WTC11 (cell line): ENCODE measurements around the gene MUC6. TPM values are rescaled to one million over a fixed set of nuclear protein-coding genes. Genes with fewer than 3 reads are reported as not detected.

Experiments
- ATAC-seq: fragments of 200-7000 bp; cut with Tn5 transposase; 2 replicates; pipeline ENCODE4 v1.10.0; 2021; ENCODE audit warnings: mild to moderate bottlenecking, moderate library complexity
- CTCF ChIA-PET: fragments of 300-600 bp; sonication (Branson Sonifier 250); formaldehyde crosslinking; loops from one replicate; lab custom pipeline; 2021; ENCODE audit warnings: antibody characterized with exemption; lab: Charles Lee
- POLR2A ChIA-PET: fragments of 350-600 bp; sonication (Branson Sonifier 250); formaldehyde crosslinking; loops from one replicate; lab custom pipeline; 2021; ENCODE audit warnings: antibody characterized with exemption; lab: Charles Lee
- DNase-seq: peaks from one replicate; pipeline ENCODE4 v3.0.0; 2021; ENCODE audit warnings: low spot score
- H3K27ac Mint-ChIP-seq: 2 replicates; pipeline ENCODE4 v1.8.0; 2021; ENCODE audit warnings: mixed read lengths
- H3K27me3 Mint-ChIP-seq: 2 replicates; pipeline ENCODE4 v1.8.0; 2021; ENCODE audit warnings: low read depth, mild to moderate bottlenecking, moderate library complexity, mixed read lengths
- H3K36me3 Mint-ChIP-seq: 2 replicates; pipeline ENCODE4 v1.8.0; 2021; ENCODE audit warnings: mixed read lengths
- H3K4me1 Mint-ChIP-seq: 2 replicates; pipeline ENCODE4 v1.8.0; 2022; ENCODE audit warnings: mixed read lengths
- H3K4me3 Mint-ChIP-seq: 2 replicates; pipeline ENCODE4 v1.8.0; 2021; ENCODE audit warnings: mild to moderate bottlenecking, moderate library complexity, mixed read lengths
- H3K9me3 Mint-ChIP-seq: 2 replicates; pipeline ENCODE4 v1.8.0; 2021; ENCODE audit warnings: mixed read lengths
- ATF2 ChIP-seq: sonication (generic); formaldehyde crosslinking; IDR thresholded peaks from 2 replicates; pipeline ENCODE4 v1.8.1; 2022; ENCODE audit warnings: low read depth, missing genetic modification reagents, borderline replicate concordance
- ATF3 ChIP-seq: sonication (generic); formaldehyde crosslinking; conservative IDR thresholded peaks from 2 replicates; pipeline ENCODE4 v1.8.1; 2022; ENCODE audit warnings: mild to moderate bottlenecking, missing genetic modification reagents
- CREB1 ChIP-seq: sonication (generic); formaldehyde crosslinking; IDR thresholded peaks from 2 replicates; pipeline ENCODE4 v1.8.0; 2023; ENCODE audit warnings: mild to moderate bottlenecking, missing genetic modification reagents
- EMX1 ChIP-seq: fragments of 250-450 bp; sonication (Bioruptor Pico); IDR thresholded peaks from 2 replicates; pipeline ENCODE4 v1.8.0; 2021; ENCODE audit warnings: mild to moderate bottlenecking
- ETV6 ChIP-seq: sonication (generic); formaldehyde crosslinking; IDR thresholded peaks from 2 replicates; pipeline ENCODE4 v1.8.1; 2022; ENCODE audit warnings: mild to moderate bottlenecking, missing genetic modification reagents
- GRHL2 ChIP-seq: fragments of 250-450 bp; sonication (Bioruptor Pico); IDR thresholded peaks from 2 replicates; pipeline ENCODE4 v1.8.0; 2022; ENCODE audit warnings: mild to moderate bottlenecking, moderate library complexity; ENCODE audit not compliant: insufficient replicate concordance, severe bottlenecking
- HMGA2 ChIP-seq: fragments of 250-450 bp; sonication (Bioruptor Pico); IDR thresholded peaks from 2 replicates; pipeline ENCODE4 v1.4.0; 2021; ENCODE audit warnings: mild to moderate bottlenecking, moderate library complexity
- IRF2 ChIP-seq: sonication (generic); formaldehyde crosslinking; IDR thresholded peaks from 2 replicates; pipeline ENCODE4 v1.8.0; 2022; ENCODE audit warnings: low read depth, missing genetic modification reagents, borderline replicate concordance
- JUN ChIP-seq: sonication (generic); formaldehyde crosslinking; IDR thresholded peaks from 2 replicates; pipeline ENCODE4 v1.8.0; 2023; ENCODE audit warnings: mild to moderate bottlenecking, missing genetic modification reagents
- MYBL2 ChIP-seq: sonication (generic); formaldehyde crosslinking; IDR thresholded peaks from 2 replicates; pipeline ENCODE4 v1.8.1; 2023; ENCODE audit warnings: mild to moderate bottlenecking, moderate library complexity, missing genetic modification reagents
- NR3C1 ChIP-seq: sonication (generic); formaldehyde crosslinking; conservative IDR thresholded peaks from 2 replicates; pipeline ENCODE4 v1.8.1; 2023; ENCODE audit warnings: low read depth, mild to moderate bottlenecking, missing genetic modification reagents
- TCF7 ChIP-seq: sonication (generic); formaldehyde crosslinking; IDR thresholded peaks from 2 replicates; pipeline ENCODE4 v1.8.0; 2022; ENCODE audit warnings: mild to moderate bottlenecking, low read depth, missing genetic modification reagents, moderate library complexity
- USF2 ChIP-seq: sonication (generic); formaldehyde crosslinking; IDR thresholded peaks from 2 replicates; pipeline ENCODE4 v1.8.1; 2023; ENCODE audit warnings: mild to moderate bottlenecking, missing genetic modification reagents, moderate library complexity
- ZNF232 ChIP-seq: sonication (generic); formaldehyde crosslinking; IDR thresholded peaks from 2 replicates; pipeline ENCODE4 v1.8.0; 2022; ENCODE audit warnings: mild to moderate bottlenecking, missing genetic modification reagents
- ZNF396 ChIP-seq: fragments of 250-450 bp; sonication (Bioruptor Pico); IDR thresholded peaks from 2 replicates; pipeline ENCODE4 v1.8.0; 2021; ENCODE audit warnings: mild to moderate bottlenecking, moderate library complexity, borderline replicate concordance
- total RNA-seq: library from RNA; stranded (reverse); gene quantifications from 3 replicates; pipeline ENCODE4 v1.2.3, GENCODE V29; 2021
- TF ChIP-seq, protein P1 (sequence below): fragments of 250-450 bp; sonication (Bioruptor Pico); IDR thresholded peaks from 2 replicates; pipeline ENCODE4 v1.9.0; 2021; ENCODE audit warnings: moderate library complexity, mild to moderate bottlenecking, inconsistent platforms, borderline replicate concordance
- TF ChIP-seq, protein P2 (sequence below): sonication (generic); formaldehyde crosslinking; IDR thresholded peaks from 2 replicates; pipeline ENCODE4 v1.8.0; 2022; ENCODE audit warnings: missing genetic modification reagents
- TF ChIP-seq, protein P3 (sequence below): fragments of 250-450 bp; sonication (Bioruptor Pico); IDR thresholded peaks from 2 replicates; pipeline ENCODE4 v1.9.0; 2021; ENCODE audit warnings: mild to moderate bottlenecking, borderline replicate concordance
- TF ChIP-seq, protein P4 (sequence below): sonication (generic); formaldehyde crosslinking; IDR thresholded peaks from 2 replicates; pipeline ENCODE4 v1.8.1; 2023; ENCODE audit warnings: mild to moderate bottlenecking, moderate library complexity, missing genetic modification reagents
- TF ChIP-seq, protein P5 (sequence below): sonication (generic); formaldehyde crosslinking; IDR thresholded peaks from 2 replicates; pipeline ENCODE4 v1.8.0; 2022; ENCODE audit warnings: mild to moderate bottlenecking, missing genetic modification reagents

The MUC6 gene
- total RNA-seq, 1 experiment from 2014 or later: 0.13 TPM

GRCh38 chr11:1009991-1010390, 26.5 kb downstream of the MUC6 start:
- ATAC-seq (no peak), DNase-seq (no peak)
- H3K27me3 Mint-ChIP-seq: no peaks in the 10 kb centered on the region
- TF ChIP-seq, protein P1, sequence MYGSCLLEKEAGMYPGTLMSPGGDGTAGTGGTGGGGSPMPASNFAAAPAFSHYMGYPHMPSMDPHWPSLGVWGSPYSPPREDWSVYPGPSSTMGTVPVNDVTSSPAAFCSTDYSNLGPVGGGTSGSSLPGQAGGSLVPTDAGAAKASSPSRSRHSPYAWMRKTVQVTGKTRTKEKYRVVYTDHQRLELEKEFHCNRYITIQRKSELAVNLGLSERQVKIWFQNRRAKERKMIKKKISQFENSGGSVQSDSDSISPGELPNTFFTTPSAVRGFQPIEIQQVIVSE: no peak
- TF ChIP-seq, protein P2, sequence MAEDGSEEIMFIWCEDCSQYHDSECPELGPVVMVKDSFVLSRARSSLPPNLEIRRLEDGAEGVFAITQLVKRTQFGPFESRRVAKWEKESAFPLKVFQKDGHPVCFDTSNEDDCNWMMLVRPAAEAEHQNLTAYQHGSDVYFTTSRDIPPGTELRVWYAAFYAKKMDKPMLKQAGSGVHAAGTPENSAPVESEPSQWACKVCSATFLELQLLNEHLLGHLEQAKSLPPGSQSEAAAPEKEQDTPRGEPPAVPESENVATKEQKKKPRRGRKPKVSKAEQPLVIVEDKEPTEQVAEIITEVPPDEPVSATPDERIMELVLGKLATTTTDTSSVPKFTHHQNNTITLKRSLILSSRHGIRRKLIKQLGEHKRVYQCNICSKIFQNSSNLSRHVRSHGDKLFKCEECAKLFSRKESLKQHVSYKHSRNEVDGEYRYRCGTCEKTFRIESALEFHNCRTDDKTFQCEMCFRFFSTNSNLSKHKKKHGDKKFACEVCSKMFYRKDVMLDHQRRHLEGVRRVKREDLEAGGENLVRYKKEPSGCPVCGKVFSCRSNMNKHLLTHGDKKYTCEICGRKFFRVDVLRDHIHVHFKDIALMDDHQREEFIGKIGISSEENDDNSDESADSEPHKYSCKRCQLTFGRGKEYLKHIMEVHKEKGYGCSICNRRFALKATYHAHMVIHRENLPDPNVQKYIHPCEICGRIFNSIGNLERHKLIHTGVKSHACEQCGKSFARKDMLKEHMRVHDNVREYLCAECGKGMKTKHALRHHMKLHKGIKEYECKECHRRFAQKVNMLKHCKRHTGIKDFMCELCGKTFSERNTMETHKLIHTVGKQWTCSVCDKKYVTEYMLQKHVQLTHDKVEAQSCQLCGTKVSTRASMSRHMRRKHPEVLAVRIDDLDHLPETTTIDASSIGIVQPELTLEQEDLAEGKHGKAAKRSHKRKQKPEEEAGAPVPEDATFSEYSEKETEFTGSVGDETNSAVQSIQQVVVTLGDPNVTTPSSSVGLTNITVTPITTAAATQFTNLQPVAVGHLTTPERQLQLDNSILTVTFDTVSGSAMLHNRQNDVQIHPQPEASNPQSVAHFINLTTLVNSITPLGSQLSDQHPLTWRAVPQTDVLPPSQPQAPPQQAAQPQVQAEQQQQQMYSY (CRISPR knock-in tag): no peak
- TF ChIP-seq ATF2 (CRISPR knock-in tag) (no peak), EMX1 (CRISPR knock-in tag) (no peak), TCF7 (CRISPR knock-in tag) (no peak), IRF2 (CRISPR knock-in tag) (no peak), JUN (CRISPR knock-in tag) (no peak), HMGA2 (CRISPR knock-in tag) (no peak), CREB1 (CRISPR knock-in tag) (no peak), NR3C1 (CRISPR knock-in tag) (no peak), ATF3 (CRISPR knock-in tag) (no peak)
- H3K27ac Mint-ChIP-seq: no peak overlapping the region
- H3K36me3 Mint-ChIP-seq: peaks cover 18% of the 10 kb centered on the region
- no peaks in the 10 kb centered on the region for H3K4me1 Mint-ChIP-seq
- POLR2A ChIA-PET: no interaction called here
- H3K4me3 Mint-ChIP-seq: no peak overlapping the region
- CTCF ChIA-PET: no interaction called here
- H3K9me3 Mint-ChIP-seq: no peaks in the 10 kb centered on the region

GRCh38 chr11:1009371-1009770, 27.1 kb downstream of the MUC6 start:
- ChIA-PET CTCF (no interaction called here), POLR2A (no interaction called here)
- Mint-ChIP-seq H3K27ac (no peak overlapping the region), H3K27me3 (no peaks in the 10 kb centered on the region), H3K9me3 (no peaks in the 10 kb centered on the region), H3K36me3 (peaks cover 22% of the 10 kb centered on the region), H3K4me1 (no peaks in the 10 kb centered on the region), H3K4me3 (no peak overlapping the region)
- DNase-seq: no peak
- no peak for ATAC-seq
- TF ChIP-seq, protein P3, sequence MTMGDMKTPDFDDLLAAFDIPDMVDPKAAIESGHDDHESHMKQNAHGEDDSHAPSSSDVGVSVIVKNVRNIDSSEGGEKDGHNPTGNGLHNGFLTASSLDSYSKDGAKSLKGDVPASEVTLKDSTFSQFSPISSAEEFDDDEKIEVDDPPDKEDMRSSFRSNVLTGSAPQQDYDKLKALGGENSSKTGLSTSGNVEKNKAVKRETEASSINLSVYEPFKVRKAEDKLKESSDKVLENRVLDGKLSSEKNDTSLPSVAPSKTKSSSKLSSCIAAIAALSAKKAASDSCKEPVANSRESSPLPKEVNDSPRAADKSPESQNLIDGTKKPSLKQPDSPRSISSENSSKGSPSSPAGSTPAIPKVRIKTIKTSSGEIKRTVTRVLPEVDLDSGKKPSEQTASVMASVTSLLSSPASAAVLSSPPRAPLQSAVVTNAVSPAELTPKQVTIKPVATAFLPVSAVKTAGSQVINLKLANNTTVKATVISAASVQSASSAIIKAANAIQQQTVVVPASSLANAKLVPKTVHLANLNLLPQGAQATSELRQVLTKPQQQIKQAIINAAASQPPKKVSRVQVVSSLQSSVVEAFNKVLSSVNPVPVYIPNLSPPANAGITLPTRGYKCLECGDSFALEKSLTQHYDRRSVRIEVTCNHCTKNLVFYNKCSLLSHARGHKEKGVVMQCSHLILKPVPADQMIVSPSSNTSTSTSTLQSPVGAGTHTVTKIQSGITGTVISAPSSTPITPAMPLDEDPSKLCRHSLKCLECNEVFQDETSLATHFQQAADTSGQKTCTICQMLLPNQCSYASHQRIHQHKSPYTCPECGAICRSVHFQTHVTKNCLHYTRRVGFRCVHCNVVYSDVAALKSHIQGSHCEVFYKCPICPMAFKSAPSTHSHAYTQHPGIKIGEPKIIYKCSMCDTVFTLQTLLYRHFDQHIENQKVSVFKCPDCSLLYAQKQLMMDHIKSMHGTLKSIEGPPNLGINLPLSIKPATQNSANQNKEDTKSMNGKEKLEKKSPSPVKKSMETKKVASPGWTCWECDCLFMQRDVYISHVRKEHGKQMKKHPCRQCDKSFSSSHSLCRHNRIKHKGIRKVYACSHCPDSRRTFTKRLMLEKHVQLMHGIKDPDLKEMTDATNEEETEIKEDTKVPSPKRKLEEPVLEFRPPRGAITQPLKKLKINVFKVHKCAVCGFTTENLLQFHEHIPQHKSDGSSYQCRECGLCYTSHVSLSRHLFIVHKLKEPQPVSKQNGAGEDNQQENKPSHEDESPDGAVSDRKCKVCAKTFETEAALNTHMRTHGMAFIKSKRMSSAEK (CRISPR knock-in tag): no peak
- TF ChIP-seq GRHL2 (CRISPR knock-in tag) (no peak), MYBL2 (CRISPR knock-in tag) (no peak), USF2 (CRISPR knock-in tag) (no peak), ETV6 (CRISPR knock-in tag) (no peak), ZNF396 (no peak), ZNF232 (CRISPR knock-in tag) (no peak), HMGA2 (CRISPR knock-in tag) (no peak), ATF2 (CRISPR knock-in tag) (no peak)
- TF ChIP-seq, protein P4, sequence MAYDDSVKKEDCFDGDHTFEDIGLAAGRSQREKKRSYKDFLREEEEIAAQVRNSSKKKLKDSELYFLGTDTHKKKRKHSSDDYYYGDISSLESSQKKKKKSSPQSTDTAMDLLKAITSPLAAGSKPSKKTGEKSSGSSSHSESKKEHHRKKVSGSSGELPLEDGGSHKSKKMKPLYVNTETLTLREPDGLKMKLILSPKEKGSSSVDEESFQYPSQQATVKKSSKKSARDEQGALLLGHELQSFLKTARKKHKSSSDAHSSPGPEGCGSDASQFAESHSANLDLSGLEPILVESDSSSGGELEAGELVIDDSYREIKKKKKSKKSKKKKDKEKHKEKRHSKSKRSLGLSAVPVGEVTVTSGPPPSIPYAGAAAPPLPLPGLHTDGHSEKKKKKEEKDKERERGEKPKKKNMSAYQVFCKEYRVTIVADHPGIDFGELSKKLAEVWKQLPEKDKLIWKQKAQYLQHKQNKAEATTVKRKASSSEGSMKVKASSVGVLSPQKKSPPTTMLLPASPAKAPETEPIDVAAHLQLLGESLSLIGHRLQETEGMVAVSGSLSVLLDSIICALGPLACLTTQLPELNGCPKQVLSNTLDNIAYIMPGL (CRISPR knock-in tag): no peak
- TF ChIP-seq, protein P5, sequence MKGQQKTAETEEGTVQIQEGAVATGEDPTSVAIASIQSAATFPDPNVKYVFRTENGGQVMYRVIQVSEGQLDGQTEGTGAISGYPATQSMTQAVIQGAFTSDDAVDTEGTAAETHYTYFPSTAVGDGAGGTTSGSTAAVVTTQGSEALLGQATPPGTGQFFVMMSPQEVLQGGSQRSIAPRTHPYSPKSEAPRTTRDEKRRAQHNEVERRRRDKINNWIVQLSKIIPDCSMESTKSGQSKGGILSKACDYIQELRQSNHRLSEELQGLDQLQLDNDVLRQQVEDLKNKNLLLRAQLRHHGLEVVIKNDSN (CRISPR knock-in tag): no peak
